ENCODE results near the gene AEN.

AEN gene

GRCh38 chr15:88617031-88617722 lies 4.0 kb upstream of the AEN start:
- Histone ChIP-seq H3K27me3 (ENCODE audit: control insufficient read depth, insufficient read depth, low read length) (no peaks in the 10 kb centered on the region), H3K4me1 (peaks cover 2% of the 10 kb centered on the region), H3K36me3 (ENCODE audit: control insufficient read depth, insufficient read depth, low read length) (no peaks in the 10 kb centered on the region), H3K4me2 (ENCODE audit: low read length) (no peak overlapping the region), H3K27ac (no peak overlapping the region), H2AFZ (no peak overlapping the region), H3K4me3 (ENCODE audit: low read depth, low read length) (no peak overlapping the region), H3K9me3 (ENCODE audit: control insufficient read depth, low read length) (no peaks in the 10 kb centered on the region), H3K79me2 (no peaks in the 10 kb centered on the region), H3K9ac (no peak overlapping the region)
- no peak for TF ChIP-seq CTCF (IDR thresholded peaks at IDR 0.05)

GRCh38 chr15:88617790-88618189 lies 3.4 kb upstream of the AEN start:
- no peak overlapping the region for H2AFZ ChIP-seq
- H3K9me3 ChIP-seq (ENCODE audit: control insufficient read depth, low read length) = no peaks in the 10 kb centered on the region
- TF ChIP-seq CTCF (IDR thresholded peaks at IDR 0.05) = no peak
- H3K4me1 ChIP-seq = peaks cover 2% of the 10 kb centered on the region
- no peaks in the 10 kb centered on the region for H3K36me3 ChIP-seq (ENCODE audit: control insufficient read depth, insufficient read depth, low read length)
- no peak overlapping the region for H3K9ac ChIP-seq
- no peak overlapping the region for H3K4me2 ChIP-seq (ENCODE audit: low read length)
- no peaks in the 10 kb centered on the region for H3K79me2 ChIP-seq
- H3K27me3 ChIP-seq (ENCODE audit: control insufficient read depth, insufficient read depth, low read length) = no peaks in the 10 kb centered on the region
- no peak overlapping the region for H3K4me3 ChIP-seq (ENCODE audit: low read depth, low read length)
- H3K27ac ChIP-seq = no peak overlapping the region

- Histone ChIP-seq H3K79me2 (no peaks in the 10 kb centered on the region), H3K9ac (no peak overlapping the region), H3K27me3 (ENCODE audit: control insufficient read depth, insufficient read depth, low read length) (no peaks in the 10 kb centered on the region), H2AFZ (no peak overlapping the region), H3K36me3 (ENCODE audit: control insufficient read depth, insufficient read depth, low read length) (no peaks in the 10 kb centered on the region), H3K4me2 (ENCODE audit: low read length) (no peak overlapping the region), H3K27ac (no peak overlapping the region), H3K9me3 (ENCODE audit: control insufficient read depth, low read length) (no peaks in the 10 kb centered on the region), H3K4me1 (peaks cover 2% of the 10 kb centered on the region), H3K4me3 (ENCODE audit: low read depth, low read length) (no peak overlapping the region)
- no peak for TF ChIP-seq CTCF (IDR thresholded peaks at IDR 0.05)
These were observed 2.5 kb upstream of the AEN start for GRCh38 chr15:88618686-88619085.

GRCh38 chr15:88619796-88620195 lies 1.3 kb upstream of the AEN start:
- Histone ChIP-seq H3K9me3 (ENCODE audit: control insufficient read depth, low read length) (no peaks in the 10 kb centered on the region), H3K9ac (no peak overlapping the region)
- TF ChIP-seq CTCF (IDR thresholded peaks at IDR 0.05) = no peak

More at GRCh38 chr15:88619796-88620195, 1.3 kb upstream of the AEN start:
- H3K79me2 ChIP-seq = no peaks in the 10 kb centered on the region
- no peak overlapping the region for H3K4me2 ChIP-seq (ENCODE audit: low read length)
- H3K4me3 ChIP-seq (ENCODE audit: low read depth, low read length) = no peak overlapping the region
- H3K4me1 ChIP-seq = peaks cover 2% of the 10 kb centered on the region
- H3K27ac ChIP-seq = no peak overlapping the region
- H3K36me3 ChIP-seq (ENCODE audit: control insufficient read depth, insufficient read depth, low read length) = no peaks in the 10 kb centered on the region
- H3K27me3 ChIP-seq (ENCODE audit: control insufficient read depth, insufficient read depth, low read length) = no peaks in the 10 kb centered on the region
- no peak overlapping the region for H2AFZ ChIP-seq

Data from parathyroid adenoma (tissue), 2 donors.